Fibroblast of skin of scalp (primary cell): ENCODE data around the gene PAGR1.

ENCODE experiments used
- DNase-seq: peaks from one replicate; pipeline ENCODE4 v3.0.0-alpha.2; 2013

The PAGR1 gene

DNA sequence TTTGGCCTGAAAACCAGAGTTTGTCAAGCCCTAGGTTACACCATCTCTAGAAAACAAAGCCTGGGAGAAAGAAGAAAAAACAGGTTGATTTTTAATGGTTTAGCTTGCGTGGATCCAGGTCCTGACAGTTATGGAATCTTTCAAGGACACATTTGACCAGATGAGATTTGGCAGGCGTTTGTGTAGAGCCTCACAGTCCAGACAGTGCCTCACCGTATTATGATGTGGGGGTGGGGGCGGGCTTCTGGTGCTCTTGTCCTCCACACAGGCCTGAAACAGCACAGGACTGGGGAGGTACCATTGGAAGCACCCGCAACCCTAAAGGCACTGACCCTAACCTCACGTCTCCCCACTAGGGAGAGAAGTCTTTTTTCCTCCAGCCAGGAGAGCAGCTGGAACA is 23.9 kb downstream of the PAGR1 start:
- DNase-seq: no peak

GRCh38 chr16:29840240-29840639 is 24.3 kb downstream of the PAGR1 start:
- DNase-seq: no peak

GRCh38 chr16:29841631-29842030 is 25.7 kb downstream of the PAGR1 start:
- DNase-seq: no peak

- no peak for DNase-seq
Measured at GRCh38 chr16:29842732-29843346, 26.9 kb downstream of the PAGR1 start.

GRCh38 chr16:29843931-29844330 is 28.0 kb downstream of the PAGR1 start:
- DNase-seq: no peak

- no peak for DNase-seq
Measured at GRCh38 chr16:29844575-29845331, 28.8 kb downstream of the PAGR1 start.

GRCh38 chr16:29845656-29846055 is 29.7 kb downstream of the PAGR1 start:
- no peak for DNase-seq

- DNase-seq: peak; percentile 63
Measured at GRCh38 chr16:29848420-29849297, 32.7 kb downstream of the PAGR1 start.

DNA sequence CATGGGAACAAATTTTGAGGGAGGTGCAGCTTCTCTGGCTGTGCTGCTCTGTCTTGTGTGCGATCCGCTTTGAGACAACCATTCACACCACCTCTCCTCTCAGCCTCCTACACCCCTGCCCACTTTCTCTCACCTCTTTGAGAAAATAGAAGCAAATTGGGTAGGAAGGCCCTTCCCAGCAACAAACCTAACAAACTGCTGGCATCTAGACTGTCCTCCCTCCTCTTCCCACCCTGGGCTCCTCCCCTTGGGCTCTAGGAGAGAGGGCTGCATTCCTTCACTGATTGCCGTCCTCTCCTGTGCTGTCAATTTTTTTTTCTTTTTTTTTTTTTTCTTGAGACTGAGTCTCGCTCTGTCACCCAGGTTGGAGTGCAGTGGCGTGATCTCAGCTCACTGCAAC is 33.6 kb downstream of the PAGR1 start:
- no peak for DNase-seq

DNA sequence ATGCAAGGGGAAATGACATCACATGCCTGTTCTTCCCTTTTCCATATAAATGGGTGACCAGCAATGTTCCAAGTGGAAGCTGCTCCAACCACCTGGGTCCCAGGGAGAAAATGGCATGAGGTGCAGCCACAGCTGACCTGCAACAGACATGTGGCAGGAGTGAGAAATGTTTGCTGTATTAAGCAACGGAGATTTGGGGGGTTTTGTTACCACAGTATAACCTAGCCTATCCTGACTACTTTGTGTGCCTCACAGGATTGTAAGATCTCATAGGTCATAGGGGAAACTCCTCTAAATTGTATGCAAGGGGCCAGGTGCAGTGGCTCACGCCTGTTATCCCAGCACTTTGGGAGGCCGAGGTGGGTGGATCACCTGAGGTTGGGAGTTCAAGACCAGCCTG is 35.0 kb downstream of the PAGR1 start:
- DNase-seq: no peak

- peak; percentile 71 for DNase-seq
Measured at GRCh38 chr16:29852654-29853053, 36.7 kb downstream of the PAGR1 start.

DNA sequence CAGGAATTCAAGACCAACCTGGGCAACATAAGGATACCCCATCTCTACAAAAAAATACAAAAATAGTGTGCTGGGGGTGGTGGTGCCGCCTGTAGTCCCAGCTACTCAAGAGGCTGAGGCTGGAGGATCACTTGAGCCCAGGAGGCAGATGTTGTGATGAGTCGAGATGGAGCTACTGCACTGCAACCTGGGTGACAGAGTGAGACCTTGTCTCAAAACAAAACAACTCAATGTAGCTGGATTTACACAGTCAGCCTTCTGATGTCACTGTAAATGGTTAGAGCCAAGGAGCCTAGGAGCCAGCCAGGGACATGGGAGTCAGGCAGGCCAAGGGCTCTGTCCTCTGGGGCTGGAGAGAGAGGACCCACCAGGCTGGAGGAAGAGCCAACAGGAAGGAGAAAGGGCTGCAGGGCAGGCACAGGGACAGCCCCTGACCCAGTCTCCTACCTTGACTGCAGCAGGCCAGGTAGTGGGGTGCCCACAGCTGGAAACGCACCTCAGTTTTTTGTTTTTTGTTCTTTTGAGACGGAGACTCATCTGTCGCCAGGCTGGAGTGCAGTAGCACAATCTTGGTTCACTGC is 38.7 kb downstream of the PAGR1 start:
- no peak for DNase-seq

DNA sequence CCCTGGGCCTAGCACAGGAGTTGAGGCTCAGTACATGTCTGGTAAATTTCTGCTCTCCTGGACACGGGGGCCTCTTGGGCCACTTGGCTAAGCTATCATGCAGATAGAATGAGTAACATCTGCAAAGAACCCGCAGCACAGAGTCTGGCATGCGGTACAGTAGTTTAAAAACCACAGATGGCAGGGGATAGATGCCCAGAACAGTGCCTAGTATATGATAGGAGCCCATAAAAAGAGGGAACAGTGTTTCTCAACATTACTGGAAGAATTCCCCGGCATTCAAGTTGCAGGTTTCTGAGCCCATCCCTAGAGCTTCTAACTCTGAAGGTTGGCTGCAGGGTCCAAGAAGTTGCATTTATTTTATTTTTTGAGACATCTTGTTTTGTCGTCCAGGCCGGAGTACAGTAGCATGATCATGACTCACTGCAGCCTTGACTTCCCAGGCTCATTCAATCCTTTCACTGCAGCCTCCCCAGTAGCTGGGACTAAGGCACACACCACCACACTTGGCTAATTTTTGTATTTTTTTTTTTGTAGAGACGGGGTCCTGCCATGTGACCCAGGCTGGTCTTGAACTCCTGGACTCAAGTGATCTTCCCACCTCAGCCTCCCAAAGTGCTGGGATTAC is 41.3 kb downstream of the PAGR1 start:
- DNase-seq: peak; percentile 34

DNA sequence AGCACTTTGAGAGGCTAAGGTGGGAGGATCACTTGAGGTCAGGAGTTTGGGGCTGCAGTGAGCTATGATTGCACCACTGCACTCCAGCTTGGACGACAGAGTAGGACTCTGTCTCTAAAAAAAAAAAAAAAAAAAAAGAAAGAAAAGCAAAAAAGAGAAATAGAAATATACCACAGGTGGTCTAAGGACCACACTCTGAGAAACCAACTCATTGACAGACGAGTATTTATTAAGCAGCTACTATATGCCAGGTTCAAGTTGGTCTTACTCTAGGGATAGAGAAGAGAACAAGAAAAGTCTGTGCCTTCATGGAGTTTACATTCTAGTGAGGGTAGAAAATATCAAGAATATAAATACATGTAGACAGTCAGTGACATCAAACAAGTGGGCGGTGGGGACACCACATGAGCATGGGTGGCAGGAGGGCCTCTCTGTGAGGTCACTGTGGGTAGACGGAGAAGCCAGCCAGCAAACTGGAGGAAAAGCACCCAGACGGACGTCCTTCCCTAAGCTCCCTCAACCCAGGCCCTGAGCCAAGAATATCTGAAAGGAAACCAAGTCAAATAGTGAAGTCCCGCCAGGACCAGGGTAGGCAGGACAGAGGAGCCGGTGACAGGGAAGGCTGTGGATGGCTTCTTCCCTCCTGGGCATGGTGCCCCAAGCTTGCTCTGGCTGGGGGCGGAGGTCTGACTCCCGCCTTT is 42.3 kb downstream of the PAGR1 start:
- no peak for DNase-seq

- DNase-seq: no peak
Measured at GRCh38 chr16:29858974-29859373, 43.0 kb downstream of the PAGR1 start.

GRCh38 chr16:29860218-29860617 is 44.3 kb downstream of the PAGR1 start:
- no peak for DNase-seq

DNA sequence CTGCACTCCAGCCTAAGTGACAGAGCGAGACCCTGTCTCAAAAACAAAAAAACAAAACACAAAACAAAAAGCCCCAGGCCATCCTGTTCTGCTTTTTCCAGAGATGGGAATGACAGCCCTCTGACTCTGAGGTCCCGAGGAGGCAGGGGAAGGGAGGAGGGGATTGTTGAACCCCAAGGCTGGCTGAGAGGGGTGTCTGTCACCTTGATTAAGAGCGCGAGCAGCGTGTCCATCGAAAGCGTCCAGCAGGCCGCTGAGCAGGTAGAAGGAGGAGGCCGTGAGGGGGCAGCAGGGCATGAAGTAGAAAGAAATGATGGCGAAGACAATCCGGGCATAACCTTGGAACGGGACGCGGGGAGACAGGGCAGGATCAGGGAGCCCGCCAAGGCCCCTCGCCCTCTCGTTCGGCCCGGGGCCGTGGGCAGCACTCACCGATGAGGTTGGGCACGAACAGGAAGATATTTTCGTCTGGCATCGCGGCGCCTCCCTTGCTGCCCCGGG is 46.5 kb downstream of the PAGR1 start:
- DNase-seq: peak; percentile 28

DNA sequence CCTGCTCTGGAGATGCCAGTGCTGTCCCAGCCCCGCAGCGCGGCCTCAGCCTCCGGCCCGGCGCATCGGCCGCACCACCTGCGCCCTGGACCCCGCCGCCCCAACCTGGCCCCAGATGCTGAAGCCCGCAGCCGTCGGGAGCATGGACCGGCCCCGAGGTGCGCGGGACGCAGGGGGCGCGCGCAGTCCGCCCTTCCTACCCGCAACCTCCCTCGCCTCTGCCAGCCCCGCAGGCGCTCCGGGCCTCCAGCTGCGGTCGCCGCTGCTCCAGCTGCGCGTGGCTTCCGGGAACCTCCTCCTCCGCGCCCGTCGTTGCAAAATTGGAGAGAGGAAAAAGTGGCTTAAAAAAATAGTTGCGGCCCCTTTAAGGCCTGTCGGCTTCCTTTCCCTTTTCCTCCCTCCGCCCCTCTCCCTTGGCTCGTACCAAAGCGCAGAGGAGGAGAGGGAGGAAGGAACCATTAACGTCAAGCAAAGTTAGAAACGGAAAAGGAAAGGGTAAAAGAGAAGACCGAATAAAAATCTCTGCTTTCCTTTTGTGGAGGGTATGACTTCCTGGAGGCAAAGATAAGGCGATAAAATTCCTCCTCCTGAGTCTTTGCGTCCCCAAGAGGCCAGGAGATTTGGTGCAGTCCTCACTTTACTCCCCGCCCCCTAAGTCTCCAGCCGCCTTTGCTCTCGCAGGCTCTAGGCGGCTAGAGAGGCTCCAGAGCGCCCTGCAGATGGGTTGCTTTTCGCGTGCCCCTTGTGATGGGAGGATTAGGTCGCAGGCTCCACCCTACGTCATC is 47.1 kb downstream of the PAGR1 start, which contains the start of gene CDIPT:
TSS of gene CDIPT (minus strand) at position 343 of the 785 bp plus-strand sequence. CDS start 369 bp downstream, outside the sequence.
- DNase-seq: peak; percentile 98

DNA sequence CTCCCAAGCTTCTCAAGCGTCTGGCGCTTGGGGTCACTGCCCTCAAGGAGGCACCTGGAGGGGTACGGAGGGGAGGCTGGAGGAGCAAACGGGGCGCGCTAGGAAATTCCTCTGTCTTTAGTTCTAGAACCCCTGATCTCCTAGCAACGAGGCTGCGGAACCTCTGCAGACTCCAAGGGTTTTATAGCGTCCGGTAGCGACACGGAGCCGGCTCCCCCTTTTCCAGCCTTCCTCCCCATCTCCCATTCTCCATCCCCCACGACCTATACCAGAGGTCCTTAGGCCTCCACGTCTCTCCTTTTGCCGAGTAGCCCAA is 47.7 kb downstream of the PAGR1 start:
- no peak for DNase-seq

GRCh38 chr16:29864205-29864604 is 48.3 kb downstream of the PAGR1 start:
- DNase-seq: no peak
